DMS79 (cell line): ENCODE measurements around the gene TP53AIP1.

ENCODE experiments used
- DNase-seq: peaks from one replicate; lab custom pipeline; 2025; lab: John Stamatoyannopoulos, UW

TP53AIP1 gene

DNA sequence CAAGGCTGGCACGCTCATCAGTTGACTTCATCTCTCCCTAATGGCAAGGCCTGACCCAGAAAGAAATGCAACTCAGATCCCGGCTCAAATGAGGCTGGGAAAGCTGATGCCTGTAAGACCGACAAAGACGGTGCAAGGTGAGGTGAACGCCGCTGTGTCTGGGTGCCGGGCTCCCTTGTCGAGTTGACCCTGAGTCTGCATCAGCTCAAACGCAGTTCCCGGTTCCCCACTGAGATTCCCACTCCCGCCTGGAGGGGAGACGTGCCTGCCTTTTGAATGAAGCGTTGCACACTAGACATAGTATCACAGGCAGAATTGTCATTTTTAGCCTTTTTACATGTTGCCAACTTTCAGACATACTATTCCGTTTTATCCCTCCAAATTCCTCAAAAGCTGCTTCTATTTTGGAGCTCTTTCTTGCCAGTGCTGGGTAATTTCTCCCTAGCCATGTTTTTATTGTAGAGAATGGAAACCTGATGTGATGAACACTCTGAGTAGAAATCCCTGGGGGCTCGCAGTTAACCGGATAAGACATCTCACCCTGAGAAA is 831 bp upstream of the TP53AIP1 start:
- no peak for DNase-seq

DNA sequence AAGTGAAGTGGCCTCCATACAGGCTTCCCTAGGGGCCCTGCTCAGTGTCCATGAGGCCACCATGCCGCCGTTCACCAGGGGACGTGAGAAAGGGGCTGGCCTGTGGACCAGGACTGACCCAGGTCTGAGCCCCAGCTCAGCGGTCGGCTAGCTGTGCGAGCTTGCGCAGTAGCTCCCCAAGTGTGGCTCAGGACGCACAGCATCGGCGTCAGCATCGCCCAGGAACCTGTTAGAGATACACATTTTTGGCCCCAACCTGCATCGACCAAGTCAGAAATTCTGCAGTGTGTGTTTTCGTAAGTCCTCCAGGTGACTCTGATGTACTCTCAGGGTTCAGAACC is 429 bp downstream of the TP53AIP1 start:
- DNase-seq, result no peak

DNA sequence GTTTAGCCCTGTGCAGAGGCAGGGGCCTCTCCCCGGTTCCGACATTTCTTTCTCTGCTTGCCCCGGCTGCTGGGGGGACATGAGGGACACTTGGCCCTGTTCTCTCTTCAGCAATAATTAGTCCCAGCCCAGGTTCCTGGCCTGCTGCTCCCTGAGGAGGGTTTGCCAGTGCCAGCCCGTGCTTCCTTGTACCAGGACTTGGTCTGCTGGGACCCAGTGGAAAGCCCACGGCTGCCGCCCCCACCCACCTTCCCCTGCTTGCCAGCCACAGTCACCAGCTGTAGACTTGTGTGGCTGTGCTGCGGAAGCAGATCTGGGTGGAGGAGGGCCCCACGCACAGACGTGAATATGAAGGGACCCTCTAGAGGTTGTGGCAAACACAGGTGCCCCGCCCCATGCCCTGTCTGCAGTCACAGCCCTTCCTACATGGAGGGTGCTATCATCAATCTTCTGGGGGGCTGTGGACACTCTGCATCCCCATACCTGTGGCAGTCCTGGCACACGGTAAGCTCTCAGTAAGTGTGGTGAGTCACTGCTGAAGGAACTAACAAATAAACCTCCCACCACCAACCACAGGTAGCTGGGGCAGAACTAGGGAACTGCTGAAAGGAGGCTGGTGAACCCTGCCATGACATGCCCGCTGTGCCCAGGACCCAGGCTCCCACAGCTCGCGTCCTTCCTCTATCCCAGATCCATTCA is 949 bp downstream of the TP53AIP1 start:
- DNase-seq, result no peak

DNA sequence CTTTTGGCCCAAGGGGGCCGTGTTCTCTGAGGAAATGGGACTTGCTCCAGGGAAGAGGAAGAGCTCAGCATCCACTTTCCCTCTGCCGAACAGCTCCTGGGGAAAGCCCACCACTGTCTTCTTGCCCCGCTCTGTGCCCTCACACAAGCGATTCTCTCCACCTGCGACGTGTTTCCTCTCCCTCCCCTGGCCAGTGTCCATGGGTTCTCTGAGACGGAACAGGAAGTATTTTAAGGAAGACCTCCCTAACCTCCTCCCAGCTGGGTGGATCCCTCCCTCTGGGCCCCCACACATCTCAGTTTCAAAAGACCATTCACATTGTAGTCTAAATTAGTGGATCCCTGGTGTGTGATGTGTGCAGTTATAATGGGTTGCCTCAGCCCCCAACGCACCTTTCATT is 1.6 kb downstream of the TP53AIP1 start:
- no peak for DNase-seq

DNA sequence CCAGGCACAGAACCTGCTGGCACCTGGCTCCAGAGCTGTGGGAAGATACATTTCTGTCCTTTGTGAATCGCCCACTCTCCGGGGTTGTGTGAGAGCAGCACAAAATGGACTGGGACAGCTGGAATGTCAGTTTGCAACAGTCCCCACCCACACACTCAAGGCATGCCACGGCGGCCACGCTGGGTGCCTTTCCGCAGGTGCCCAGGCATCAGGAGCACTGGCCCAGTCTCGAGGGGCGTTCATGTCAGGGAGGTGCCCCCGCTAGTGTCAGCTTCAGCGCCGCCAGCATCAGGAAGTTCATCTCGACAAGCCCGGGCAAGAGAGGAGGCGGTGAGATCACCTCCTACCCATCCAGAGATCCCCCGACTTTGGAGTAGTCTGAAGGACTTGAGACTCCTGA is 2.1 kb downstream of the TP53AIP1 start:
- DNase-seq, result peak; percentile 66

DNA sequence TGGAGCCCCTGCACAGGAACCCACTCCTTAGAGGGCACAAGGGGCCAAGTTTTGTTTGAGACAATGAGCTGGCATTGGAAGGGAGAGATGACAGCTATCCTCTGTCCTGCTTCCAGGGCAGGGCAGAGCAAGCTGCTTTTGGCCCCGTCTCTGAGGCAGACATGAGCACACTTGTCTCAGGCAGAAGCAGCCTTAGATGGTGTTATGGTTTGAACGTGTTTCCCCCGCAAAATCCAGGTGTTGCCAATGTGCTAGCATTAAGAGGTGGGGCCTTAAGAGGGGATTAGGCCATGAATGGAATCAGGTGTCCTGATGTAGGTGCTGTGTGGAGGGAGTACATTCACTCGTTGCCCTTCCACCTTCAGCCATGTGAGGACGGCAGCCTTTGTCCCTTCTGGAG is 2.5 kb downstream of the TP53AIP1 start:
- DNase-seq, result no peak

DNA sequence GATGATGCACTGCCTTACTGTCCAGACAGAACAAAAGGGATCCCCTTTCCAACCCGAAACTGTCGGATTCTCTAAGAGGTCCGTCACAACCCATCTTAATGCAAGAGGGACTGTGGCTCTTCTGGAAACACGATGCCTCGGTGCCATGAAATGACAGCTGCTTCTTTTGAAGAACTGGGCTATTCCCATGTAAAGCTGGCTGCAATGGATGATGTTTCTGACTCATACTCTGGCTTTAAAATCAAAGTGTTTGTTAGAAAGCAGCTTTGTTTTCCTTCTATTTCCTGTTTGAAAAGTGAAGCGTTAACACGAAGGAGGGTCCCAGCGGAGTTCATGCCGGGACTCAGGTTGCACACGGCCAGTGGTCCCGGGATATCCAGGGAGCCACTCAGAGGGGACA is 3.1 kb downstream of the TP53AIP1 start:
- DNase-seq, result no peak

DNA sequence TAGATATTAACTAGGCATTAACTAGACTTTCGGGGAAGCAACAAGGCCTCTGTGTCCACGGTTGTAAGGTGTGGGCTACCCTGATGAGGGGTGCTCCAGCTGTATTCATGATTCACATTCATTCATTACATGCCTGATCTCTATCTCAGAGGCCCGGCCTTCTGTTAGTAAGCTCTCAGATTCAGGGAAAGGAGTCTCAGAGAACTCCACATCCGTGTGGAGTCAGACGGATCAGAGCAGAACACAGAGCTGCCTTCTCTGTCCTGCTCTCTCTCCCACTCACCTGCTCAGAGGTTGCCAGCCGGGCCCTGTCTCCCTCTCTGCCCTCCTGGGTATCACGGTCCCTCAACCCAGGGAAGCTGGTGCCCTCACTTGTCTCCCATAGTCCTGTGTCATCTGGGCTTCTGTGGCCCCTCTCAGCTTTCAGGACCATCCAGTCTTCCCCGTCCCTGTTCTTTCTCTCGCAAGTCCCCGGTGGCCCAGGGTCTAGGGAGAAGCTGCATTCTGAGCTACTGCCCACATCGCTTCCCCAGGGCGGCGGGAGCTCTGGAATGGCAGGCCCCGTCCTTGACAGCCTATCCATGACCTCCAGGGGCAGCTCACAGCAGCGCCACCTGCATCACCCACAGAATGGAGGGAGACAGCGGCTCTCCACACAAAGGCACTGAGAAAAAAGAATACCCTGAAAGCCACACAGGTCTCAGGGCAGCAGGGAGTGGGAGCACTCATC is 4.3 kb downstream of the TP53AIP1 start:
- DNase-seq, result no peak

DNA sequence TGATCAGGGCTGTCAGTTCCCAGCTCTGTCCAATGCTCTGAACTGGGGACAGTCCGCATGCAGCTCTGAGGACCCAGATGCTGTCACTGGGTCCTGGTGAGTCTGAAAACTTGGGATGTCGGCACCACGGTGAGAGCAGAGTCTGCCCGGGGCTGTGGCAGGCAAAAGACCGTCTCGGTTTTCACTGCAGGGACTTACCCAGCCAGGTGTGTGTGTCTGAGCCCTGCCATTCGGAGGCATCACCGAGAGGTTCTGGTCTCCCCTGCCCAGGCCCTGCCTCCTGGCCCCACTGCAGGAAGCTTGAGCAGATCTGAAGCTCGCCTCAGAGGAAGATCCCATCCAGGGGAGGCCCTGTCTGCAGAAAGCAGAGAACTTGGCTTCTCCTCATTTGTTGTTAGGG is 5.2 kb downstream of the TP53AIP1 start:
- DNase-seq, result no peak

DNA sequence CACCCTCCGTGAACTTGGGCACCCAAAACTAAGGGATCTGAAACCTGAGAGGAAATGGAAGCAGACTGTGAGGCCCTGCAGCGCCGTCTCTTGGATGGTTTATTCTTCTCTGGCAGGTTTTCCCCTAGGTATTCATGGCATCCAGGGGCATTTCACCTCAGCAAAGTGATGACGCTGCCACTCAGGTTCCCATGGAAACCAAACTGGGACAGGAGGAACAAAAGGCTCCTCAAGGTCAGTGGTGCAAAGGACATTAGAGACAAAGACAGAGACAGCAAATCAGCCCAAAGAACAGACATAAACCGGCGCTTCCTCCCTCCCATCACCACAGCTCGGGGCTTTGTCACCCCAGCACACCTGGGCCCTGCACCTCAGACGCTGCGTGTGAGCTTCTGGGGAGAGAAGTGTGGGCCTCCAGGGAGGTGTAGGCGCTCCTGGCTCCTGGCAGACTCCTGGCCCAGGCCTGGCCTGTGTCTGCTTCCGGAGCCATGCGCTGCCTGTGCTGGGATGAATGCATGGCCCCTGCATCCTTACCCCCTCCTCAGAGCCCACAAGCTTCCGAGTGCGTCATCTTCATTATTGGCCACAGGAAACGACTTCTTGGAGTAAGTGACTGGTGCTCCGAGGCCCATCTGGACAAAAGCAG is 5.9 kb downstream of the TP53AIP1 start:
- peak; percentile 50 for DNase-seq

DNA sequence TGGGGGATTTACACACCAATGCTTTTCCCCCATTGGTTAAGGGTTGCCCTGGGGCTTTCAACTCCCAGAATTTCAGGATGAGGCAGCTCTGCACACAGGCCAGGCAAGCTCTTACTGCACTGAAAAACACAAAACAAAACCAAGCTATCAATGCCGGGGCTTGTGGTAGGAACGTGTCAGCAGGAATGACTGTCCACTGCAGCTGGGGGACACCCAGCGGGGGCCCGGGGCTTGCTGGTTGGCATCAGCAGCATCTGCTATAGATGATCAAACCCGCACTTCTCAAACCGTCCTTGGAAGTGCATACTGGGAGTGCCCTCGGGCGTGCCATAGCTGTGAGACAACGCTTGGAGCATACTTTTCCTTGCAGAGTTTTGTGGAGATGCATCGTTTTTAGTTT is 7.7 kb downstream of the TP53AIP1 start:
- DNase-seq, result no peak

DNA sequence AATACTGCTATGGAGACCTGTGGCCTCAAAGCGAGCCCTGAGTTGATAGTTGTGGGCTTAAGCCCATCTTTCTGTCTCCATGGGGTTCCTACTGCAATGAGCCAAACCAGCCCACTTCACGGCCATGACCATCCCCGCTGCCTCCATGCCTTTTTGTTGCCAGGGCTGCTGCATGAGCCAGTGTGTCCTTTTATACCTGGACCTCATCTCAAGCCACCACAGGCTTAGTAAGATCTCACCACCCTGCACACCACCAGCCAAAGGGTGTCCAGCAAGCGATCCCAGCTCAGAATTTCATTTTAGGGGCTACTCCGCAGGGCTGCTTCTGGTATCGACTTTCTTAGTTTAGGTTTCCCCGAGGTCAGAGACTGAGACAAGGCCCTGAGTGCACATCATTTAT is 8.3 kb downstream of the TP53AIP1 start:
- no peak for DNase-seq

DNA sequence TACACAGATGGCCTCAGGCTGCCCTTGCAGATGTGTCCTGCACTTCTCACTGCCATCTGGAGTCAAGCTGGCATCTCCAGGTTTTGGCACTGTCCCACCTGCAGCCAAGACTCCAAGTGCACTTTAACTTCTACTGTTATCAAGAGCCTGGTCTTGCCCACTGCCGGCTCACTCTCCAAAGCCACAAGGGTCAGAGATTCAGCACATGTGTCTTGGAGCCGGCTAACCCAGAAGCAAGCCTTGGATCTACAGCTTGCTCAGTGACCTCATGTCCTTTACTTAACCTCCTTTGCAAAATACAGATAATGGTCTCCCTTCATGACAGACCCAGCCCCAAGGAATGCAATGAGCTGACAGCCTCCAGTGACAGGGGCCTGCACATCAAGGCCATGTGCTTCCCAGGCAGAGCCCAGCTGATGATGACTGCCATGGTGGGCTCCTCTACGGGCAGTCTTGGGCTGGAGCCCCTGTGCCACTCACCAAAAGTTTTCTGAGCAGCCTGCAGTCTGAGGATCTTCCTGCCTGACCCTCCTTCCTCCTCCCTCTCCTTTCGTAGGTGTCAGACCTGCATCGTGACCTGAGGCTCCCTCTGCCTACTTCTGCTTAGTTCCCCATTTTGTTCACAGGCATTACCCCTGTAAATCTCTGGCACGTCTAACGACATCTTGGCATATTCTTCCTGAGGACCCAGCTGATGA is 9.0 kb downstream of the TP53AIP1 start:
- no peak for DNase-seq

DNA sequence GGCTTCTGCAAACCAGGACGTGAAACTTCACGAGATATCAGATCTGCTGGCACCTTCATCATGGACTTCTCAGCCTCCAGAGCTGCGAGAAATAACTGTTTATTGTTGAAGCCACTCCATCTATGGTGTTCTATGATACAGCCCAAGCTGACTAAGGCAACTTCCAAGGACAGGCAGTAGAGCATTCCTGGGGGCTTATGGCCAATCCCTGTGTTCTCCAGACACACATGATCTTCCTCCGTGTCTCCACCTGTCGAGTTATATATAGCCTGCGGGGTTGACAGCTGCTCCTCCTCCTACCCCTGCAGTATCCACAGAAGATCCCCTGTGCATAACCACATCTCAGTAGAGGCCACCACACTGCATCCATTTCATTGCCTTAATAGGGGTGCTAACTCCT is 11.0 kb downstream of the TP53AIP1 start:
- DNase-seq, result no peak

DNA sequence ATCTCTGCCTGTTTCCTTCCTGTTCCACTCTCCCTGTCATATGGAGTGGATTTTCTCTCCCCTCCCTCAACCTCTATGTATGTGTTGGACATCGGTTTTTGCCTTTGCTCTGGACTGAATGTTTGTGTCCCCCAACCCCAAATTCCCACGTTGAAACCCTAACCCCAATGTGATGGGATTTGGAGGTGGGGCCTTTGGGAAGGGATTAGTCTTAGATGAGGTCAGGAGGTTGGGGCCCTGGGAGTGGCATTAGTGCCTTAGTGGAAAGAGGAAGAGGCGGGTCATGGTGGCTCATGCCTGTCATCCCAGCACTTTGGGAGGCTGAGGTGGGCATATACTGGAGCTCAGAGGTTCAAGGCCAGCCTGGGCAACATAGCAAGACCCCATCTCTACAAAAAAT is 11.6 kb downstream of the TP53AIP1 start:
- no peak for DNase-seq

DNA sequence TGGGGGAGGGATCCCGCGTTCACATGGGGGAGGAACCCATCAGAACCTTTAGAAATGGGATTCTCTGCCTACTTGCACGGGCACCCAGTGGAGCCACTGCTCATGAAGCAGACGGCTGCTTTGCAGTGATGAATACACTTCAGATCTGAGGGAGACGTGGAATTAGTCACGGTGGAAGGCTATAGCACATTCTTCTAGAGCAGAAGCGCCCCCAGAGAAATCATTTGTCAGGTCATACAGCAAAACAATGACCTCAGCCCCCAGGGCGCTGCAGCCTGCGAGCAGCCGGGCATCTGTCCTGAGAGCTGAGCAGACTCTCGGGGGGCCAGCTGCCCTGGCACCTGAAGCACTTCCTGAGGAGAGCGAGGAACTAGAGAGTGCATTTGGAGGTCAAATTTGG is 12.7 kb downstream of the TP53AIP1 start:
- DNase-seq, result no peak

DNA sequence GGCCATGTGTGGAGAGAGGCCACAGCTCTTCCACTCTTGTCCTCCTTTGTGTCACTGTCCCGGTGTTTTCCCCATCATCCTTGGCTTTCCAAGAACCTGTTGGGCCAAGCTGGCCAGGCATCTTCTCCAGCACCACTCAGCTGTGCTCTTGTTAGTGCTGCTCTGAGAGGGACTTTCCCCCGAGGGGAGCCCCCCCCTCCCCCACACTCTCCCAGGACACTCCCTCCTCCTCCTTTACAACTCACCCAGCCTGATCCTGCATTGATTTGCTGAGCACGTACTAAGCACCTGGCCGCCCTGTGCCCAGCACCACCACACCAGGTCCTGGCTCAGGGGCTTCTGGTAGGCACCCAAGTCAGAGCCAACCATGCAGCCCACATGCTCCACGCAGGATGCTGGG is 13.2 kb downstream of the TP53AIP1 start:
- DNase-seq, result no peak

DNA sequence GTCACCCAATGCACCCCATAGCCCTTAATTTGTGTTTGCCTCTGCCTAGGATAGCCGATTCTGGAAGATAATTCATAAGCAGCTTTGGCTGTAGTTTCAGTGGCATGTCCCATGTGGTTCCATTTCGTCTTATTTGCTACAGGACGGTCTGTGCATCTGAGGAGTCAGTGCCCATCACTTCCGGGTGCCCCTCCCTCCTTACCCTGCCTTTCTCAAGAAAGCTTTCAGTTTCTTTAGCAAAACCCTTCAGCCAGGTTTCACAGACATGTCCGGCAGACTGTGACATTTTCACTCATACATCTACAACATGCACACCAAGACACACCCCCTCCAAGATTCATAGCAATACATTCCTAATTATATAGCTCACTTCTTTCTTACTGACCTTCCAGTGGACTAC is 14.3 kb downstream of the TP53AIP1 start:
- no peak for DNase-seq

DNA sequence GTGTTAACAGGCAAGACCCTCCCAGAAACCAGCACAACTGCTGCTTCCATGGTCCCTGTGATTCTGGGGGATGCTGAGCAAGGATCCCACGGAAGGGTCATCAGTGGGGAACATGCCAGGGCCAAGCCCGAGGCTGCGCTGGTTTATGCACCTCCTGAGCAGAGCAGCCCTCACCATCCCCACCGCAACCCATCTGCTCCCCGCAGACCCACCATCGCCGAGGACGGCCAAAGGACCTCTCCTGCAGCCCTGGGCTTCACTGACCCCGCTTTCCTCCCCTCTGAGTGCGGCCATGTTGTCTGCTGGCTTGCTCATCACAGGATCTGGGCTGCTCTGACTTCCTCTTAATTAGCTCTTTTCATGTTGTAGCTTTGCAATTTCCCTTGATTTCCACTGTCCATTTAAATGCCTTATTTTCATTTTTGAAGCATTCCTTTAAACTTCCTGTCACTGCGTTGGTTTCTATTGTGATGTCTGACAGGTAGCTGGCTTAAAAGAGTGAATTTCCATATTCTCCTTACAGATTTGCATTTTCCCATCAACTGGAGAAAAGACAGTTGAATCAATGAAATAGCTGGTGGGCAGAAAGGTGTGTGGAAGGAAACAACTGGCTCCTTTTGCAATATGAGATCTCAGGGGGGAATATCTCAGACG is 14.9 kb downstream of the TP53AIP1 start:
- no peak for DNase-seq

DNA sequence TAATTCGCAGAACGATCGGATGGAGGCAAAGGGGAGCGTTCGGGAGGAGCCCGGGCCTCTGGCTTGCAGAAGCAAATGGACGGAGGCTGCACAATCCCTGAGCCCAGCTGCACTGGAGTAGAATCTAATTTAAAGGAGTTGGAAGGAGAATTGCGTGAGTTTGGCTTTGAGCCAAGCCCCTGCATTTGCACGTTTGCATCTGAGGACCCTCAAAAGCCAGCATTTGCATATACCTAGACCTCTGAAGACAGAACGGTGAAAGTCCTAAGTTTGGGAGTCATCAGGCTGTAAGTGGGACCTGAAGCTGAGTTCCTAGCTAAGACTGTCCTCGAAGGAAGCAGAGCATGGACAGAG is 15.6 kb downstream of the TP53AIP1 start:
- no peak for DNase-seq

DNA sequence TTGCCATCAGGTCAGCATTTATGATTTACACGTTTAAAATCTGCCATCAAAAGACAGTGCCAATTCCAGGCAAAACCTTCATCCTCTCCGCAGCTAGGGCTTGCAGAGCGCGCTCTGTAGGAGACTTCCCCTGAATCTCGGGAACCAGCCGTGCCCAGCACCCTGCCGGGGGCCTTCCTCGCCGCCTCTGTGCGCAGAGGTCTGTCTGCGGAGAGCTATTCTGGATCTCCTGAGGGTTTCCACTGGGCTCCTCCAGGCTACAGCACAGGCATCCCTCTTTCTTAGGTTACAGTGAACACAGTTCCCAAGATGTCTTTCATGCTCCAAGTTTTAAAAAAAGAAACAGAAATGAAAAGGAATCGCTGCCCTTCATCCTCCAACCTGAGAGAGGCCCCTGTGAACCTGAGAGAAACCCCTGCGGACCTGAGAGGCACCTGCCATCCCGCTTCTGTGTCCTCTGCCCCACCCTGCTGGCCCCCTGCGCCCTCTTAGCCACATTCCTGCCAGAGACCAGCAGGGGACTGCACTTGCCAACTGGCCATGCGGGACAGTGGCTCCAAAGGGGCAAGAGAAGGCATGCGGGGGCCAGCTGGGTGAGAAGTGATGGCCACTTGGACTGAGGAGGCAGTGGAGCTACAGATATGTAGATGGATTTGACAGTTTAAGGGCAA is 16.1 kb downstream of the TP53AIP1 start:
- DNase-seq, result no peak

DNA sequence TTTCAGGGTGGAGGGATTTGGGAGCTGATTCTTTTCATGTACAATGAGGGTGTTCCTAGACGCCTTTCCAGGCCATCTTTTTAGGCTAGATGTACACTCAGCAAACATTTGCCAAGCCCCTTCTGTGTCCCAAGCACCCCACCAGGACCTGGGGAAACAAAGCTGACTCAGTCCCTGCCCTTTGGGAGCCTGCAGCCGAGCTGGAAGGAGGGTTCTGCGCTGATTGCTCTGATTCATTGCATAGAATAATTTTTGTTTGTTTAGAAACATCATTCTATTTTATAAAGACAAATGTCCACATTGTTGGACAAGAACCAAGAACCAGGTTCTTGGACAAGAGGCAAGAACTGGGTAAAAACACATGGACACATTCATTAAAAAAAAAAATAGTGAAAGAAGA is 16.7 kb downstream of the TP53AIP1 start:
- DNase-seq, result no peak
